ENCODE results near the gene RNF224. TPM values are rescaled to one million over a fixed set of nuclear protein-coding genes. Genes with fewer than 3 reads are reported as not detected.

The RNF224 gene
- total RNA-seq (2022; extraction: Qiagen RNA extraction; ENCODE audit: low read depth): 0.10 to 0.24 TPM (median 0.20 TPM) in 5 replicates

GRCh38 chr9:137227054-137227852, at the start of gene RNF224:
TSS of gene RNF224 (plus strand) at chr9:137227502. CDS start at chr9:137228336, 834 bp downstream.

GRCh38 chr9:137188490-137189296, 38.6 kb upstream of the RNF224 start, which contains the start of the genes ANAPC2 and SSNA1:
TSS of gene ANAPC2 (minus strand) at chr9:137188560. CDS start at chr9:137188532, 28 bp downstream.
TSS of gene SSNA1 (plus strand) at chr9:137188676. CDS start at chr9:137188727, 51 bp downstream.

GRCh38 chr9:137200311-137201204, 26.7 kb upstream of the RNF224 start, which contains the start of gene TPRN:
TSS of gene TPRN (minus strand) at chr9:137200741. CDS start at chr9:137200711, 30 bp downstream.

GRCh38 chr9:137205126-137206069, 21.9 kb upstream of the RNF224 start, which contains the start of the genes NDOR1 and TMEM203:
TSS of gene NDOR1 (plus strand) at chr9:137205700. CDS start at chr9:137205778, 78 bp downstream.
TSS of gene TMEM203 (minus strand) at chr9:137205648. CDS start at chr9:137205414, 234 bp downstream.

GRCh38 chr9:137222190-137223077, 4.9 kb upstream of the RNF224 start, which contains the start of gene RNF208:
TSS of gene RNF208 (minus strand) at chr9:137222240. CDS start at chr9:137221212, 1,028 bp downstream.

GRCh38 chr9:137224830-137225694, 2.2 kb upstream of the RNF224 start, which contains the start of gene CYSRT1:
TSS of gene CYSRT1 (plus strand) at chr9:137225174. CDS start at chr9:137225622, 448 bp downstream.

GRCh38 chr9:137230705-137231371, 3.5 kb downstream of the RNF224 start, which contains the start of gene SLC34A3:
TSS of gene SLC34A3 (plus strand) at chr9:137230901. CDS start at chr9:137231703, 802 bp downstream.

GRCh38 chr9:137240841-137241489, 13.7 kb downstream of the RNF224 start, which contains the start of gene TUBB4B:
TSS of gene TUBB4B (plus strand) at chr9:137241287. CDS start at chr9:137241361, 74 bp downstream.

GRCh38 chr9:137251194-137251461, 23.8 kb downstream of the RNF224 start, which contains the start of gene STPG3:
TSS of gene STPG3 (plus strand) at chr9:137251286. CDS start at chr9:137251287, 1 bp downstream.

GRCh38 chr9:137254624-137255447, 27.5 kb downstream of the RNF224 start, which contains the start of gene NELFB:
TSS of gene NELFB (plus strand) at chr9:137255327.

GRCh38 chr9:137277329-137278041, 50.2 kb downstream of the RNF224 start, which contains the start of gene TOR4A:
TSS of gene TOR4A (plus strand) at chr9:137277726. CDS start at chr9:137278690, 964 bp downstream.

Measured in A549 treated with CpdA at 1 μM for 4 hours (cell line).